Prostate gland (tissue), 2 donors: Measurements from ENCODE around the gene TRPM4. TPM values are rescaled to one million over a fixed set of nuclear protein-coding genes. Genes with fewer than 3 reads are reported as not detected.

Experiments used
- DNase-seq: peaks from one replicate; pipeline ENCODE4 v3.0.0-alpha.2; 2019; ENCODE audit warnings: low spot score
- H3K27ac ChIP-seq, 2 donors: fragments of 200-600 bp; sonication (generic); 2 replicates each; pipeline ENCODE4 v1.5.1; 2017 to 2019
- H3K27me3 ChIP-seq: fragments of 200-600 bp; sonication (generic); replicated peaks from 2 replicates; pipeline ENCODE4 v1.5.1; 2019; ENCODE audit not compliant: insufficient read depth
- H3K36me3 ChIP-seq, 2 donors: fragments of 200-600 bp; sonication (generic); 1 replicate in 1 of 2; 2 replicates in 1 of 2; pipeline versions ENCODE4 v1.5.1 to v1.8.1; 2017 to 2019
- H3K4me1 ChIP-seq: fragments of 200-600 bp; sonication (generic); replicated peaks from 2 replicates; pipeline ENCODE4 v1.5.1; 2019
- H3K4me3 ChIP-seq, 2 donors: fragments of 200-600 bp; sonication (generic); 2 replicates each; pipeline ENCODE4 v1.5.1; 2017 to 2019
- H3K9me3 ChIP-seq: fragments of 200-600 bp; sonication (generic); 2 replicates; pipeline ENCODE4 v1.5.1; 2017
- POLR2A ChIP-seq: fragments of 450-650 bp; IDR thresholded peaks from one replicate; pipeline ENCODE4 v1.6.1; 2016; ENCODE audit warnings: antibody characterized with exemption, mild to moderate bottlenecking
- POLR2AphosphoS5 ChIP-seq: sonication (generic); formaldehyde crosslinking; IDR thresholded peaks from one replicate; pipeline ENCODE4 v1.6.1; 2017; ENCODE audit warnings: antibody characterized with exemption
- WGBS: methylation state at CpG from one replicate; pipeline ENCODE4 v1.1.5; 2018; 5-methylcytosine and 5-hydroxymethylcytosine counted together
- intact Hi-C: fragments of 100-400 bp; cut with DNase I; formaldehyde crosslinking; loops from one replicate; pipeline ENCODE4 v1.14.2; 2022
- total RNA-seq, 2 donors: library from RNA; depleted of rRNA; stranded (reverse); fragments of >200 nt; gene quantifications; one replicate each; pipeline ENCODE4 v1.1.0, GENCODE V29; 2016
- TF ChIP-seq, protein P1 (sequence below), 4 experiments: fragments of 200-600 bp in 2 of 4; fragments of 450-650 bp in 2 of 4; sonication (generic) in 2 of 4; IDR thresholded peaks; 1 replicate in 3 of 4; 2 replicates in 1 of 4; pipeline ENCODE4 v1.5.1; 2016 to 2019; ENCODE audit warnings: antibody characterized with exemption in 4 of 4, mild to moderate bottlenecking in 2 of 4, moderate library complexity in 2 of 4

The TRPM4 gene
- total RNA-seq, 2 donors from 2014 or later: 99.0 to 126 TPM

DNA sequence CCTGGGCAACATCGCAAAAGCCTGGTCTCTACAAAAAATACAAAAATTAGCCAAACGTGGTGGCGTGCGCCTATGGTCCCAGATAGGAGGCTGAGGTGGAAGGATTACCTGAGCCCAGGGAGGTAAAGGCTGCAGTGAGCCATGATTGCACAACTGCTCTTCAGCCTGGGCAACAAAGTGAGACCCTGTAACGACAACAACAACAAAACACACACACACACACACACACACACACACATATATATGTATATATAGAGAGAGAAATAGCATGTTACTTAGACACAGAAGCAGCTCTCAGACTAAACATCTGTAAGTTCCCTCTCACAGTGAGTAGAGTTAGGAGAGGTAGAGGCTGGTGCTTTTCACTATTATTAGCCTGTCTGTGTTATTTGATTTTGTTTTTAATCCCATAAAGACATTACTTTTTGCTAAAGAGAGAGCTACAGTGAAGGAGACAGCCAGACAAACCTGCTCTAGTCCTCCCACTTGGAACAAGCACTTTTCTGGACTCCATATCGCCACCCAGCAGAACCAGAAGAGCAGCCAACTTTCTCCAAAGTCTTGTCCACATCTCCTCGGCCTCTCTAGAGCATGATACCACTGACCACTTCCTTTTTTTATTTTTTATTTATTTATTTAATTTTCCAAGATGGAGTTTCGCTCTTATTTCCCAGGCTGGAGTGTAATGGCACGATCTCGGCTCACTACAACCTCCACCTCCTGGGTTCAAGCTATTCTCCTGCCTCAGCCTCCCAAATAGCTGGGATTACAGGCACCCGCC is 46.2 kb upstream of the TRPM4 start:
- H3K4me1 ChIP-seq: no peaks in the 10 kb centered on the region
- H3K9me3 ChIP-seq: no peaks in the 10 kb centered on the region
- H3K27ac ChIP-seq: no peak overlapping the region
- no peak for DNase-seq
- no peaks in the 10 kb centered on the region for H3K27me3 ChIP-seq
- intact Hi-C loops: no loop called here
- peak; percentile 36 for TF ChIP-seq POLR2AphosphoS5
- TF ChIP-seq POLR2A: no peak
- 74% methylated on average over 11 of the region's 11 CpGs for WGBS
- no peak overlapping the region for H3K4me3 ChIP-seq
- peaks cover 12 to 15% of the 10 kb centered on the region in 2 donors for H3K36me3 ChIP-seq

DNA sequence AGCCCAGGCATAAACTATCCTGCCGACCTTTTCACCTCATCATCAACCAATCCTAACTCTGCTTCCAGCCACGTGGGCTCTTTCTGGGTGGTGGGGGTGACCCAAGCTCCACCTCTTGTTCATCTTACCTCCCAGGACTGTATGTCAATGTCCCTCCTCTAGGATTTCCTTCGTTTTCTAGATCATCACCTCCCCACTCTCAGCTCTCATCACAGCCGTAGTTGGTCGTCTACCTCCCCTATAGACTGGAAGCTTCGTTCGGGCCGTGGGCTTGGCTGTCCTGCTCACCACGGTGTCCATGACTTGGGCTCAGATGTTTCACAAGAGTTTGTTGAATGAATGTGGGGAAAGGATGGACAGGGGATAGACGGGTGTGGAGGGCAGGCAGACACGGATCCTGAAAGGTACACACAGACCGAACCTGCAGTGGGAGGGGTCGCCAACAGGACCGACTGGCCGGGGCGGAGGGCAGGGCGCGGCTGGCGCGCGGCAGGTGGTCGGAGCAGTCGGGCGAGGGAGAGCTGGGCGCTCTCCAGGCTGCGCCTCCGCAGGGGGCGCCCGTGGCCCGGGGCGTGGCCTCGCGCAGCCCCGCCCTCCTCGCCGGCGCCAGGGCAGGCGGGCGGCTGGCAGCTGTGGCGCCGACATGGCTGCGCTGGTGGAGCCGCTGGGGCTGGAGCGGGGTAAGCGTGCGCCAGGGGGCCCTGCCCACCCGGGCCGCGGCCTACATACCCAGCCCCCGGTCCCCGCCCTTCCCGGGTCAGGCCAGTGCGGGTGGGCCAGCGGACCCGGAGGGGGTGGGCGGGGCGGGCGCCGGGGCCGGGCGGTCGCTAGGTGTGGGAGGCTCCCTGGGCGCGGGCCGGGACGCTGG is 43.6 kb upstream of the TRPM4 start, which contains the start of gene LIN7B:
LIN7B (plus strand) TSS at position 609 of the 868 bp plus-strand sequence; CDS start at position 644, 35 bp downstream.
- H3K4me1 ChIP-seq: peaks cover 7% of the 10 kb centered on the region
- TF ChIP-seq POLR2AphosphoS5: no peak
- peak; percentile 37 for TF ChIP-seq POLR2A
- TF ChIP-seq, protein P1, sequence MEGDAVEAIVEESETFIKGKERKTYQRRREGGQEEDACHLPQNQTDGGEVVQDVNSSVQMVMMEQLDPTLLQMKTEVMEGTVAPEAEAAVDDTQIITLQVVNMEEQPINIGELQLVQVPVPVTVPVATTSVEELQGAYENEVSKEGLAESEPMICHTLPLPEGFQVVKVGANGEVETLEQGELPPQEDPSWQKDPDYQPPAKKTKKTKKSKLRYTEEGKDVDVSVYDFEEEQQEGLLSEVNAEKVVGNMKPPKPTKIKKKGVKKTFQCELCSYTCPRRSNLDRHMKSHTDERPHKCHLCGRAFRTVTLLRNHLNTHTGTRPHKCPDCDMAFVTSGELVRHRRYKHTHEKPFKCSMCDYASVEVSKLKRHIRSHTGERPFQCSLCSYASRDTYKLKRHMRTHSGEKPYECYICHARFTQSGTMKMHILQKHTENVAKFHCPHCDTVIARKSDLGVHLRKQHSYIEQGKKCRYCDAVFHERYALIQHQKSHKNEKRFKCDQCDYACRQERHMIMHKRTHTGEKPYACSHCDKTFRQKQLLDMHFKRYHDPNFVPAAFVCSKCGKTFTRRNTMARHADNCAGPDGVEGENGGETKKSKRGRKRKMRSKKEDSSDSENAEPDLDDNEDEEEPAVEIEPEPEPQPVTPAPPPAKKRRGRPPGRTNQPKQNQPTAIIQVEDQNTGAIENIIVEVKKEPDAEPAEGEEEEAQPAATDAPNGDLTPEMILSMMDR (IDR thresholded peaks at IDR 0.05): peak; percentile 31 to 81 (median 74)
- peak within 1 kb of the TSS; percentile 75 to 92 for H3K4me3 ChIP-seq
- peaks cover 0 to 1% of the 10 kb centered on the region in 2 donors for H3K36me3 ChIP-seq
- H3K27ac ChIP-seq: peak within 1 kb of the TSS; percentile 82 to 89
- WGBS: 2% methylated on average over 37 of the region's 66 CpGs
- no peaks in the 10 kb centered on the region for H3K9me3 ChIP-seq
- intact Hi-C loops: no loop called here
- H3K27me3 ChIP-seq: no peaks in the 10 kb centered on the region
- peak; percentile 47 for DNase-seq

DNA sequence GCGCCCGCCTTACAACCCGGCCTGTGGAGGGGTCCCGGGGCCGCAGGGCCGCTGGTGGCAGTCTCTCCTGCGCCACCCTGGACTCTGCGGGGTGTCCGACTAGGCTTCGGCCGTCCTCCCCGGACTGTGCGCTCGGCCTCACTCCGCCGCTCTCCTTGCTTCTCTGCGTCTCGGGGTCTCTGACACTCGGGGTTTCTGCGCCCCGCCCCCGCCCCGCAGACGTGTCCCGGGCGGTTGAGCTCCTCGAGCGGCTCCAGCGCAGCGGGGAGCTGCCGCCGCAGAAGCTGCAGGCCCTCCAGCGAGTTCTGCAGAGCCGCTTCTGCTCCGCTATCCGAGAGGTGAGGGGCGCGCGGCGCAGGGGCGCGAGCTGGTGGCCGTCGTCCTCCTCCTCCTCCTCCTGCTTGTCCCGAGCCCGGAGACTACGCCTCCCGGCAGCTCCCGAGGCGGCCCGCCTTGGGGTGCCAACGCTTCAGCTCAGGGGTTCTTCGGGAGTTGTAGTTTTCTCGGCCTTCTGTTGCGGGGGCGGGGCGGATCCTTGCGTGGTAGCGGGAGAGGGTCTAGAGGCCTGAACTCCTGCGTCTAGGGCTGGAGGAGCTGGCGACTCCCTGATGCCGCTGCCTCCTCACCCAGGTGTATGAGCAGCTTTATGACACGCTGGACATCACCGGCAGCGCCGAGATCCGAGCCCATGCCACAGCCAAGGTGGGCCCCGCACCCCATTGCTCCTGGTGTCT is 42.8 kb upstream of the TRPM4 start:
- no peaks in the 10 kb centered on the region for H3K9me3 ChIP-seq
- H3K4me3 ChIP-seq: peak overlapping the region; percentile 75 to 92
- peak overlapping the region; percentile 82 to 89 for H3K27ac ChIP-seq
- H3K4me1 ChIP-seq: peaks cover 9% of the 10 kb centered on the region
- intact Hi-C loops: loop anchor here (5.0 kb wide), 1 partner anchor 38 kb away; no protein-coding TSS in a partner anchor
- DNase-seq: peak; percentile 71
- TF ChIP-seq POLR2A: peak; percentile 57
- TF ChIP-seq, protein P1 (IDR thresholded peaks at IDR 0.05): no peak
- TF ChIP-seq POLR2AphosphoS5: peak; percentile 73
- no peaks in the 10 kb centered on the region for H3K36me3 ChIP-seq
- 9% methylated on average over 53 of the region's 68 CpGs for WGBS
- H3K27me3 ChIP-seq: no peaks in the 10 kb centered on the region

DNA sequence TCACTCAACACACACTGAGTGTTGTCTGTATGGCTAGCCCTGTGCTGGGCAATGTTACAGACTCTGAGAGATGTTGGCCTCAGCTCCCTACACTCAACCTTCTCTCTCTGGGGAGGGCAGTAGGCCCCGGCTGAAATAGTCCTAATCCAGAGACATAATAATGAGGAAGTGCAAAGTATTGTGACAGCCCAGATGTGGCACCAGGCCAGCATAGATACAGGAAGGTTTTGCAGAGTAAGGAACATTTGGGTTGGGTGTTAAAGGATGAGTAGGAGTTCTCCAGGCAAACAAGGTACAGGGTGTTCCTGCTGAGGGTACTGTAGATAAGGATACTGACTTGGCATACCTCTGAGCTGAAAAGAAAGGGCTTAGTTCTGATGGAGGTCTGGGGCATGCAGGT is 41.0 kb upstream of the TRPM4 start:
- Histone ChIP-seq H3K4me3 (no peak overlapping the region), H3K4me1 (peaks cover 14% of the 10 kb centered on the region), H3K27ac (no peak overlapping the region), H3K27me3 (no peaks in the 10 kb centered on the region), H3K36me3 (no peaks in the 10 kb centered on the region), H3K9me3 (no peaks in the 10 kb centered on the region)
- intact Hi-C loops: loop anchor here (5.0 kb wide), 1 partner anchor 36 kb away; no protein-coding TSS in a partner anchor
- no peak for DNase-seq
- no peak for TF ChIP-seq POLR2A
- TF ChIP-seq, protein P1 (IDR thresholded peaks at IDR 0.05): no peak
- TF ChIP-seq POLR2AphosphoS5: no peak
- 67% methylated on average over 1 of the region's 1 CpG for WGBS
